K562 (cell line): ENCODE results near the gene PHEX.

Experiments used
- ARNT ChIP-seq, 2 experiments: fragments of 450-650 bp; IDR thresholded peaks; 2 replicates each; pipeline ENCODE4 v1.6.1; 2016; ENCODE audit warnings: mild to moderate bottlenecking in 1 of 2
- BCLAF1 ChIP-seq, 2 experiments: fragments of 450-650 bp in 1 of 2; IDR thresholded peaks; 2 replicates each; pipeline ENCODE4 v1.6.1; 2011 to 2017; ENCODE audit warnings: low read depth in 2 of 2, antibody characterized with exemption in 1 of 2, borderline replicate concordance in 1 of 2, low read length in 1 of 2, mild to moderate bottlenecking in 1 of 2, mixed read lengths in 1 of 2; ENCODE audit not compliant: control insufficient read depth in 1 of 2
- BHLHE40 ChIP-seq: IDR thresholded peaks from 2 replicates; pipeline ENCODE4 v1.6.1; 2011; ENCODE audit warnings: low read length, improper control_type of control experiment
- CHD1 ChIP-seq: fragments of 200-600 bp; sonication (generic); IDR thresholded peaks from one replicate; pipeline ENCODE4 v1.6.1; 2012; ENCODE audit warnings: mild to moderate bottlenecking, moderate library complexity, low read length, inconsistent platforms
- TAF7 ChIP-seq: fragments of 450-650 bp; IDR thresholded peaks from 2 replicates; pipeline ENCODE4 v1.6.1; 2016; ENCODE audit warnings: missing genetic modification characterization, missing compliant biosample characterization
- TCF7 ChIP-seq: sonication (generic); IDR thresholded peaks from 2 replicates; pipeline ENCODE4 v1.6.1; 2016; ENCODE audit warnings: antibody characterized with exemption, borderline replicate concordance
- TF ChIP-seq, protein P1 (sequence below), 3 experiments: IDR thresholded peaks in 2 of 3; conservative IDR thresholded peaks in 1 of 3; 2 replicates each; pipeline ENCODE4 v1.5.1; 2011 to 2012; ENCODE audit warnings: low read length in 3 of 3, mild to moderate bottlenecking in 3 of 3, control low read depth in 2 of 3, improper control_type of control experiment in 1 of 3, inconsistent platforms in 1 of 3, low read depth in 1 of 3, mixed read lengths in 1 of 3, moderate library complexity in 1 of 3; ENCODE audit not compliant: insufficient read depth in 2 of 3
- TF ChIP-seq, protein P2 (sequence below): fragments of 450-650 bp; IDR thresholded peaks from 2 replicates; pipeline ENCODE4 v1.6.1; 2017; ENCODE audit warnings: antibody characterized with exemption
- TF ChIP-seq, protein P3 (sequence below): fragments of 450-650 bp; formaldehyde crosslinking; IDR thresholded peaks from 2 replicates; pipeline ENCODE4 v1.4.0; 2022; ENCODE audit warnings: missing genetic modification characterization

GRCh38 chrX:22041907-22042530 lies 9.9 kb downstream of the PHEX start:
- TF ChIP-seq ARNT (IDR thresholded peaks at IDR 0.05) (no peak), CHD1 (no peak), TCF7 (no peak), BCLAF1 (IDR thresholded peaks at IDR 0.05; ENCODE audit: borderline replicate concordance in 1 of 2, control insufficient read depth in 1 of 2, low read depth in 2 of 2, low read length in 1 of 2) (no peak), BHLHE40 (no peak), TAF7 (tag) (no peak)
- TF ChIP-seq, protein P1, sequence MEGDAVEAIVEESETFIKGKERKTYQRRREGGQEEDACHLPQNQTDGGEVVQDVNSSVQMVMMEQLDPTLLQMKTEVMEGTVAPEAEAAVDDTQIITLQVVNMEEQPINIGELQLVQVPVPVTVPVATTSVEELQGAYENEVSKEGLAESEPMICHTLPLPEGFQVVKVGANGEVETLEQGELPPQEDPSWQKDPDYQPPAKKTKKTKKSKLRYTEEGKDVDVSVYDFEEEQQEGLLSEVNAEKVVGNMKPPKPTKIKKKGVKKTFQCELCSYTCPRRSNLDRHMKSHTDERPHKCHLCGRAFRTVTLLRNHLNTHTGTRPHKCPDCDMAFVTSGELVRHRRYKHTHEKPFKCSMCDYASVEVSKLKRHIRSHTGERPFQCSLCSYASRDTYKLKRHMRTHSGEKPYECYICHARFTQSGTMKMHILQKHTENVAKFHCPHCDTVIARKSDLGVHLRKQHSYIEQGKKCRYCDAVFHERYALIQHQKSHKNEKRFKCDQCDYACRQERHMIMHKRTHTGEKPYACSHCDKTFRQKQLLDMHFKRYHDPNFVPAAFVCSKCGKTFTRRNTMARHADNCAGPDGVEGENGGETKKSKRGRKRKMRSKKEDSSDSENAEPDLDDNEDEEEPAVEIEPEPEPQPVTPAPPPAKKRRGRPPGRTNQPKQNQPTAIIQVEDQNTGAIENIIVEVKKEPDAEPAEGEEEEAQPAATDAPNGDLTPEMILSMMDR (IDR thresholded peaks at IDR 0.05 in 2 of 3, conservative IDR thresholded peaks at IDR 0.05 in 1 of 3; ENCODE audit: insufficient read depth in 2 of 3, low read depth in 1 of 3, low read length in 3 of 3) = no peak
- TF ChIP-seq, protein P2, sequence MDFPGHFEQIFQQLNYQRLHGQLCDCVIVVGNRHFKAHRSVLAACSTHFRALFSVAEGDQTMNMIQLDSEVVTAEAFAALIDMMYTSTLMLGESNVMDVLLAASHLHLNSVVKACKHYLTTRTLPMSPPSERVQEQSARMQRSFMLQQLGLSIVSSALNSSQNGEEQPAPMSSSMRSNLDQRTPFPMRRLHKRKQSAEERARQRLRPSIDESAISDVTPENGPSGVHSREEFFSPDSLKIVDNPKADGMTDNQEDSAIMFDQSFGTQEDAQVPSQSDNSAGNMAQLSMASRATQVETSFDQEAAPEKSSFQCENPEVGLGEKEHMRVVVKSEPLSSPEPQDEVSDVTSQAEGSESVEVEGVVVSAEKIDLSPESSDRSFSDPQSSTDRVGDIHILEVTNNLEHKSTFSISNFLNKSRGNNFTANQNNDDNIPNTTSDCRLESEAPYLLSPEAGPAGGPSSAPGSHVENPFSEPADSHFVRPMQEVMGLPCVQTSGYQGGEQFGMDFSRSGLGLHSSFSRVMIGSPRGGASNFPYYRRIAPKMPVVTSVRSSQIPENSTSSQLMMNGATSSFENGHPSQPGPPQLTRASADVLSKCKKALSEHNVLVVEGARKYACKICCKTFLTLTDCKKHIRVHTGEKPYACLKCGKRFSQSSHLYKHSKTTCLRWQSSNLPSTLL = no peak
- TF ChIP-seq, protein P3, sequence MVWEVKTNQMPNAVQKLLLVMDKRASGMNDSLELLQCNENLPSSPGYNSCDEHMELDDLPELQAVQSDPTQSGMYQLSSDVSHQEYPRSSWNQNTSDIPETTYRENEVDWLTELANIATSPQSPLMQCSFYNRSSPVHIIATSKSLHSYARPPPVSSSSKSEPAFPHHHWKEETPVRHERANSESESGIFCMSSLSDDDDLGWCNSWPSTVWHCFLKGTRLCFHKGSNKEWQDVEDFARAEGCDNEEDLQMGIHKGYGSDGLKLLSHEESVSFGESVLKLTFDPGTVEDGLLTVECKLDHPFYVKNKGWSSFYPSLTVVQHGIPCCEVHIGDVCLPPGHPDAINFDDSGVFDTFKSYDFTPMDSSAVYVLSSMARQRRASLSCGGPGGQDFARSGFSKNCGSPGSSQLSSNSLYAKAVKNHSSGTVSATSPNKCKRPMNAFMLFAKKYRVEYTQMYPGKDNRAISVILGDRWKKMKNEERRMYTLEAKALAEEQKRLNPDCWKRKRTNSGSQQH = no peak
